Neutrophil (primary cell): ENCODE data around the gene ADH5.

Source experiments
- H3K27ac ChIP-seq: fragments of 200-600 bp; sonication (generic); 2 replicates; pipeline ENCODE4 v1.5.1; 2016; ENCODE audit warnings: mild to moderate bottlenecking, moderate library complexity
- H3K27me3 ChIP-seq: fragments of 200-600 bp; sonication (generic); 2 replicates; pipeline ENCODE4 v1.6.0; 2016; ENCODE audit warnings: mild to moderate bottlenecking
- H3K36me3 ChIP-seq: fragments of 200-600 bp; sonication (generic); 2 replicates; pipeline ENCODE4 v1.5.1; 2017
- H3K4me1 ChIP-seq, 2 experiments: fragments of 200-600 bp in 1 of 2; sonication (generic) in 1 of 2; 1 replicate in 1 of 2; 2 replicates in 1 of 2; pipeline versions ENCODE4 v1.5.1 to v1.6.1; 2013 to 2016; ENCODE audit warnings: low read depth in 1 of 2, low read length in 1 of 2, mild to moderate bottlenecking in 1 of 2, moderate library complexity in 1 of 2; ENCODE audit not compliant: control insufficient read depth in 1 of 2, insufficient read depth in 1 of 2
- H3K4me3 ChIP-seq, 2 experiments: fragments of 200-600 bp in 1 of 2; sonication (generic) in 1 of 2; 1 replicate in 1 of 2; 2 replicates in 1 of 2; pipeline ENCODE4 v1.5.1; 2013 to 2016; ENCODE audit warnings: low read depth in 1 of 2, low read length in 1 of 2, mild to moderate bottlenecking in 1 of 2, moderate library complexity in 1 of 2
- H3K9me3 ChIP-seq: fragments of 200-600 bp; sonication (generic); 2 replicates; pipeline ENCODE4 v1.5.1; 2016
- CTCF ChIP-seq: fragments of 200-600 bp; sonication (generic); IDR thresholded peaks from 2 replicates; pipeline ENCODE4 v1.5.1; 2016; ENCODE audit warnings: antibody characterized with exemption

The ADH5 gene

GRCh38 chr4:99079625-99080295 is 8.8 kb downstream of the ADH5 start:
- Histone ChIP-seq H3K36me3 (peaks cover 50% of the 10 kb centered on the region), H3K4me3 (no peak overlapping the region), H3K27me3 (no peaks in the 10 kb centered on the region), H3K4me1 (no peaks in the 10 kb centered on the region), H3K9me3 (no peaks in the 10 kb centered on the region), H3K27ac (no peak overlapping the region)
- no peak for TF ChIP-seq CTCF

- Histone ChIP-seq H3K4me3 (no peak overlapping the region), H3K36me3 (peaks cover 43% of the 10 kb centered on the region), H3K27me3 (no peaks in the 10 kb centered on the region), H3K4me1 (peaks cover 5% of the 10 kb centered on the region in 2 experiments), H3K27ac (no peak overlapping the region), H3K9me3 (no peaks in the 10 kb centered on the region)
- TF ChIP-seq CTCF, result no peak
These were observed 9.5 kb downstream of the ADH5 start for GRCh38 chr4:99078931-99079624.

GRCh38 chr4:99078336-99078735 is 10.3 kb downstream of the ADH5 start:
- Histone ChIP-seq H3K27ac (no peak overlapping the region), H3K27me3 (no peaks in the 10 kb centered on the region), H3K36me3 (peaks cover 43% of the 10 kb centered on the region), H3K4me1 (peaks cover 5% of the 10 kb centered on the region in 2 experiments), H3K4me3 (no peak overlapping the region), H3K9me3 (no peaks in the 10 kb centered on the region)
- TF ChIP-seq CTCF, result no peak

GRCh38 chr4:99077177-99077576 is 11.4 kb downstream of the ADH5 start:
- Histone ChIP-seq H3K27me3 (no peaks in the 10 kb centered on the region), H3K4me3 (no peak overlapping the region), H3K36me3 (peaks cover 36% of the 10 kb centered on the region), H3K4me1 (peaks cover 5% of the 10 kb centered on the region in 2 experiments), H3K27ac (no peak overlapping the region), H3K9me3 (no peaks in the 10 kb centered on the region)
- no peak for TF ChIP-seq CTCF

- no peak for TF ChIP-seq CTCF
- Histone ChIP-seq H3K4me1 (peaks cover 5% of the 10 kb centered on the region in 2 experiments), H3K27me3 (no peaks in the 10 kb centered on the region), H3K9me3 (no peaks in the 10 kb centered on the region), H3K27ac (no peak overlapping the region), H3K4me3 (no peak overlapping the region), H3K36me3 (peaks cover 36% of the 10 kb centered on the region)
These were observed 12.2 kb downstream of the ADH5 start for GRCh38 chr4:99076292-99076976.
